HT-29 (cell line): Measurements from ENCODE around the gene FBLN5. TPM values are rescaled to one million over a fixed set of nuclear protein-coding genes. Genes with fewer than 3 reads are reported as not detected.
"Not testable (repeated sequence)": the region's sequence is repeated elsewhere in the genome, so short reads cannot be mapped to it uniquely, and the experiment has no call there.

Experiments used
- DNase-seq: peaks from one replicate; pipeline ENCODE4 v3.0.0-alpha.2; 2015; ENCODE audit warnings: low spot score
- total RNA-seq: library from RNA; depleted of rRNA; stranded (reverse); fragments of >200 nt; shearing (Covaris generic); gene quantifications from 2 replicates; pipeline ENCODE4 v1.2.3, GENCODE V29; 2014

The FBLN5 gene
- total RNA-seq, 1 experiment from 2014 or later = not detected

GRCh38 chr14:91885113-91885712 is 62.3 kb downstream of the FBLN5 start:
- no peak for DNase-seq

- no peak for DNase-seq
Measured at GRCh38 chr14:91884664-91885063, 62.8 kb downstream of the FBLN5 start.

- no peak for DNase-seq
Measured at GRCh38 chr14:91883753-91884152, 63.7 kb downstream of the FBLN5 start.

GRCh38 chr14:91882776-91883175 is 64.7 kb downstream of the FBLN5 start:
- DNase-seq = no peak

GRCh38 chr14:91882369-91882768 is 65.1 kb downstream of the FBLN5 start:
- DNase-seq = no peak

- no peak for DNase-seq
Measured at GRCh38 chr14:91879196-91879595, 68.3 kb downstream of the FBLN5 start.

- no peak for DNase-seq
Measured at GRCh38 chr14:91878274-91878673, 69.2 kb downstream of the FBLN5 start.

GRCh38 chr14:91877376-91877915 is 70.0 kb downstream of the FBLN5 start:
- no peak for DNase-seq

GRCh38 chr14:91876492-91876891 is 71.0 kb downstream of the FBLN5 start:
- DNase-seq = no peak

GRCh38 chr14:91875525-91876286 is 71.8 kb downstream of the FBLN5 start:
- DNase-seq = peak; percentile 6

- DNase-seq = no peak
Measured at GRCh38 chr14:91873471-91874415, 73.8 kb downstream of the FBLN5 start.

GRCh38 chr14:91872517-91873470 is 74.7 kb downstream of the FBLN5 start:
- peak; percentile 86 for DNase-seq

GRCh38 chr14:91872011-91872501 is 75.4 kb downstream of the FBLN5 start:
- DNase-seq = no peak

- not testable (repeated sequence) for DNase-seq
Measured at GRCh38 chr14:91871401-91871800, 76.1 kb downstream of the FBLN5 start.

- no peak for DNase-seq
Measured at GRCh38 chr14:91870890-91871289, 76.6 kb downstream of the FBLN5 start.

GRCh38 chr14:91870001-91870400 is 77.5 kb downstream of the FBLN5 start:
- peak; percentile 12 for DNase-seq

- peak; percentile 3 for DNase-seq
Measured at GRCh38 chr14:91869556-91869955, 77.9 kb downstream of the FBLN5 start.

- no peak for DNase-seq
Measured at GRCh38 chr14:91867316-91867988, 80.0 kb downstream of the FBLN5 start, which contains the start of gene TC2N. Gene TC2N (minus strand): TSS chr14:91867536. CDS start chr14:91813769, 53,767 bp downstream.

GRCh38 chr14:91866511-91867295 is 80.8 kb downstream of the FBLN5 start:
- no peak for DNase-seq
